Keratinocyte (primary cell): ENCODE data around the gene MAB21L4.

ENCODE experiments used
- CTCF ChIP-seq, 3 experiments: IDR thresholded peaks in 1 of 3; conservative IDR thresholded peaks in 1 of 3; optimal IDR thresholded peaks in 1 of 3; 2 replicates in 2 of 3; 3 replicates in 1 of 3; pipeline versions ENCODE3 to v1.5.1; 2011; ENCODE audit warnings: low read length in 3 of 3, mild to moderate bottlenecking in 3 of 3, moderate library complexity in 2 of 3, control low read depth in 1 of 3, inconsistent platforms in 1 of 3; ENCODE audit not compliant: insufficient read depth in 2 of 3; ENCODE audit errors: extremely low read depth in 1 of 3
- EZH2 ChIP-seq: IDR thresholded peaks from one replicate; pipeline ENCODE4 v1.6.1; 2012; ENCODE audit warnings: inconsistent platforms, mild to moderate bottlenecking, low read length, moderate library complexity

- TF ChIP-seq CTCF (optimal IDR thresholded peaks at IDR 0.05 in 1 of 3, IDR thresholded peaks at IDR 0.05 in 1 of 3, conservative IDR thresholded peaks at IDR 0.05 in 1 of 3; ENCODE audit: extremely low read depth in 1 of 3, insufficient read depth in 2 of 3, low read length in 3 of 3) (no peak), EZH2 (no peak)
Observed at GRCh38 chr2:240898108-240898730, 2.3 kb upstream of the MAB21L4 start.
